Loucy (cell line): ENCODE measurements around the gene RPP40.

Source experiments
- CTCF ChIP-seq: fragments of 200-600 bp; sonication (generic); conservative IDR thresholded peaks from 2 replicates; pipeline ENCODE4 v1.5.1; 2014; ENCODE audit warnings: mild to moderate bottlenecking, antibody characterized with exemption, low read length
- EZH2phosphoT487 ChIP-seq: fragments of 200-600 bp; IDR thresholded peaks from 2 replicates; pipeline ENCODE4 v1.6.1; 2018; ENCODE audit warnings: antibody characterized with exemption, mild to moderate bottlenecking, moderate library complexity, borderline replicate concordance

GRCh38 chr6:5004373-5005037, 668 bp upstream of the RPP40 start:
- TF ChIP-seq CTCF (no peak), EZH2phosphoT487 (no peak)
